CD8-positive, alpha-beta memory T cell (primary cell): ENCODE data around the gene DAB2IP. TPM values are rescaled to one million over a fixed set of nuclear protein-coding genes. Genes with fewer than 3 reads are reported as not detected.

Experiments used
- CTCF ChIA-PET: fragments of 350-600 bp; sonication (Branson Sonifier 250); formaldehyde crosslinking; loops from one replicate; lab custom pipeline; 2021; ENCODE audit warnings: antibody characterized with exemption; lab: Charles Lee
- POLR2A ChIA-PET: fragments of 350-600 bp; sonication (Branson Sonifier 250); formaldehyde crosslinking; loops from one replicate; lab custom pipeline; 2021; ENCODE audit warnings: antibody characterized with exemption; lab: Charles Lee
- DNase-seq, 5 donors: peaks; one replicate each; pipeline versions ENCODE4 v3.0.0 to v3.0.0-alpha.2; 2020 to 2022; ENCODE audit warnings: mixed read lengths in 1 of 5
- H3K27ac ChIP-seq: one replicate; pipeline ENCODE4 v1.7.0; 2013; ENCODE audit warnings: low read depth, mild to moderate bottlenecking, low read length, moderate library complexity
- H3K27me3 ChIP-seq: 2 replicates; pipeline ENCODE4 v1.7.0; 2013; ENCODE audit warnings: low read length, mild to moderate bottlenecking; ENCODE audit not compliant: insufficient read depth, poor library complexity, severe bottlenecking
- H3K36me3 ChIP-seq: 2 replicates; pipeline ENCODE4 v1.7.0; 2013; ENCODE audit warnings: mild to moderate bottlenecking, low read length, moderate library complexity; ENCODE audit not compliant: insufficient read depth
- H3K4me1 ChIP-seq: 2 replicates; pipeline ENCODE4 v1.7.0; 2013; ENCODE audit warnings: mild to moderate bottlenecking, low read length, moderate library complexity; ENCODE audit not compliant: insufficient read depth
- H3K4me3 ChIP-seq: 2 replicates; pipeline ENCODE4 v1.7.0; 2013; ENCODE audit warnings: mild to moderate bottlenecking, low read length
- H3K9me3 ChIP-seq: 2 replicates; pipeline ENCODE4 v1.7.0; 2013; ENCODE audit warnings: mild to moderate bottlenecking, low read length
- H3K27ac Mint-ChIP-seq, 8 donors: one replicate each; pipeline ENCODE4 v1.8.0; 2020 to 2021; ENCODE audit warnings: mixed read lengths in 8 of 8, mild to moderate bottlenecking in 6 of 8, inconsistent platforms in 3 of 8, moderate library complexity in 3 of 8
- H3K27me3 Mint-ChIP-seq, 2 donors: one replicate each; pipeline ENCODE4 v1.8.0; 2020 to 2021; ENCODE audit warnings: mixed read lengths in 2 of 2, mild to moderate bottlenecking in 1 of 2, moderate library complexity in 1 of 2
- H3K36me3 Mint-ChIP-seq, 3 donors: one replicate each; pipeline ENCODE4 v1.8.0; 2020 to 2021; ENCODE audit warnings: mixed read lengths in 3 of 3, inconsistent platforms in 1 of 3, mild to moderate bottlenecking in 1 of 3
- H3K4me1 Mint-ChIP-seq, 3 donors: one replicate each; pipeline ENCODE4 v1.8.0; 2020 to 2021; ENCODE audit warnings: mixed read lengths in 3 of 3, inconsistent platforms in 1 of 3, mild to moderate bottlenecking in 1 of 3
- H3K4me3 Mint-ChIP-seq, 7 donors: one replicate each; pipeline ENCODE4 v1.8.0; 2020 to 2021; ENCODE audit warnings: mixed read lengths in 7 of 7, mild to moderate bottlenecking in 6 of 7, moderate library complexity in 4 of 7, inconsistent platforms in 2 of 7
- H3K9me3 Mint-ChIP-seq, 5 donors: one replicate each; pipeline ENCODE4 v1.8.0; 2020 to 2022; ENCODE audit warnings: mixed read lengths in 5 of 5, mild to moderate bottlenecking in 3 of 5, moderate library complexity in 2 of 5, inconsistent platforms in 1 of 5
- polyA plus RNA-seq: library from polyadenylated mRNA; unstranded; fragments of 300-500 nt; fragmentation: Illumina TruSeq; gene quantifications from one replicate; pipeline ENCODE4 v1.2.3, GENCODE V29; 2021
- total RNA-seq, 2 experiments: library from RNA; stranded (reverse); gene quantifications; one replicate each; pipeline ENCODE4 v1.2.3, GENCODE V29; 2021

DAB2IP gene
- total and polyA plus RNA-seq, 3 experiments from 2014 or later = 0.15 to 0.41 (median 0.27) TPM

DNA sequence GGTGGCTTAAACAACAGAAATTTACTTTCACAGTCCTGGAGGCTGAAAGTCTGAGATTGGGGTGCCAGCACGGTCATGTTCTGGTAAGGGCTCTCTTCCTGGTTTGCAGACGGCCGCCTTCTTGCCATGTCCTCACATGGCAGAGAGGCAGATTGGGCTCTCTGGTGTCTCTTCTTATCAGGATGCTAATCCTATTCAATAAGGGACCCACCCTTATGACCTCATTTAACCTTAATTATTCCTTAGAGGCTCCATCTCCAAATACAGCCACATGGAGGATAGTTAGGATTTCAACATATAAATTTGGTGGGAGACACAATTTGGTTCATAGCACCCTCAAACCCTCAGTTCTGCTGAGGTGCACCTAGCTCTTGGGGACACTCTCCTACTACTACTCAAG lies 180.4 kb downstream of the DAB2IP start:
- DNase-seq = no peak
- Histone ChIP-seq H3K9me3 (no peaks in the 10 kb centered on the region), H3K4me3 (no peak overlapping the region), H3K36me3 (no peaks in the 10 kb centered on the region), H3K4me1 (no peaks in the 10 kb centered on the region), H3K27ac (no peak overlapping the region), H3K27me3 (no peaks in the 10 kb centered on the region)
- CTCF ChIA-PET = no interaction called here
- Mint-ChIP-seq H3K4me1 (no peaks in the 10 kb centered on the region), H3K27me3 (peaks cover 0 to 2% of the 10 kb centered on the region in 2 donors), H3K9me3 (no peaks in the 10 kb centered on the region), H3K36me3 (no peaks in the 10 kb centered on the region), H3K27ac (peak overlapping the region in 1 of 8 donors; percentile 14), H3K4me3 (no peak overlapping the region)
- POLR2A ChIA-PET = no interaction called here

DNA sequence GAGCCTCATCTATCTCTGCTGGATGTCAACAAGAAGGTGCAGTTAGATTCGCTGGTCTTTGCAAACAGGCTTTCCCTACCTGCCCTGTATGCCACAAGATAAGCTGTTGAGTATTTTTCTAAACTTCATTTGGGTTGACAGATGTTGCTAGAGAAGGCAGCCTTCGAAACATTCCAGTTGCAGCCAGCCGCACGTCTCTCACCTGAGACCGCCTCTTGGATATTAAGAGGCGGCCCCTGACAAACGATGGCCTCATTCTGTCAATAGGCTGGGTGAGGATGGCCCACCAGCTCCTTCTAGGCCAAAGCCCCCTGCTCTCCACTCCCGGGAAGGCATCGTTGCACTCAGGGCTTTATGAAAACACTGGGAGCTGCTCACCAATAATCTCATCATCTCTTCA lies 181.6 kb downstream of the DAB2IP start:
- Histone ChIP-seq H3K4me1 (no peaks in the 10 kb centered on the region), H3K4me3 (no peak overlapping the region), H3K9me3 (no peaks in the 10 kb centered on the region), H3K27me3 (no peaks in the 10 kb centered on the region), H3K27ac (no peak overlapping the region), H3K36me3 (no peaks in the 10 kb centered on the region)
- Mint-ChIP-seq H3K36me3 (no peaks in the 10 kb centered on the region), H3K27me3 (peaks cover 0 to 2% of the 10 kb centered on the region in 2 donors), H3K4me1 (no peaks in the 10 kb centered on the region), H3K4me3 (no peak overlapping the region), H3K9me3 (no peaks in the 10 kb centered on the region), H3K27ac (no peak overlapping the region)
- POLR2A ChIA-PET = no interaction called here
- no peak for DNase-seq
- CTCF ChIA-PET = no interaction called here

Other genes starting within 250 kb of the DAB2IP start
- not detected for gene GGTA1, start 151.8 kb upstream of the DAB2IP start, total RNA-seq
- not detected for gene GGTA1, start 151.8 kb upstream of the DAB2IP start, polyA plus RNA-seq